IPS DF 19.7 (cell line): ENCODE results near the gene NCOA1.
"Not testable (repeated sequence)": the region's sequence is repeated elsewhere in the genome, so short reads cannot be mapped to it uniquely, and the experiment has no call there.

Experiments
- DNase-seq: peaks from one replicate; pipeline ENCODE4 v3.0.0-alpha.2; 2013; ENCODE audit warnings: low read depth, low spot score

NCOA1 gene

DNA sequence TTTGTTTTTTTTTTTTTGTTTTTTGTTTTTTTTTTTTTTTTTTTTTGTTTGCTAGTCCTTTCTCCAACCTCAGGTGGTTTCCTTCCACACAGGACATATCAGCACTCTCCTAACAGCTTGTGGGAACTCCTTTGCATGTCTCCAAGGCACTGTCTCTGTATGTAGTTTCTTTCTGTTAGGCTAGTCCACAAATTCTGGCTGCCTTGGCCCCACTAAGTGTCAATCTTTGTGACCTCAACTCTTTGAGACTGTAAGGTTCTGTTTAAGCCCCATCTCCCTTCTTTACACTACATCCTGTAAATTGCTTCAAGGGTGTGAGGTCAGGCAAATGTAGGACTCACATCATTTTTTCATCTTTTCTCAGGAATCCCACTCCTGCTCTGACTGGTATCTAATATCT lies 85.1 kb downstream of the NCOA1 start:
- DNase-seq: no peak

- no peak for DNase-seq
These were observed 85.6 kb downstream of the NCOA1 start for GRCh38 chr2:24576617-24577016.

DNA sequence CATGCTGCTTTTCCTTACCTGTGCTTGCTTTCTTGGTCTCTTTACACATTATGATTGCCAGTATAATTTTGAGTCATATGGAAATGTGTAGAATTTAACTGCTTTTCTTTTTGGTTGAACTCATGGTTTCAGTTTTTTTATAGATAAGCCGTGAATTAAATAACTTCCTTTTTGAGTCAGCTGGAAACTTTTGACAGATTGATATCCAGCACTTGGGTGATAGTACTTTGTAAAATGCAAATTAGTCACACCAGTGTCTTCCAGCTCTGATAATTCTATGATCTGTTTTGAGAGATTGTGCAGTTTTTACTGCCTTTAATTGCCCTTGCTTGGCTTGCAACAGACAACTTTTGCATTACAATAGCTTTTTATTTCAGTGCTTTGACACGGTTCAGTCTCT lies 86.4 kb downstream of the NCOA1 start:
- DNase-seq: no peak

DNA sequence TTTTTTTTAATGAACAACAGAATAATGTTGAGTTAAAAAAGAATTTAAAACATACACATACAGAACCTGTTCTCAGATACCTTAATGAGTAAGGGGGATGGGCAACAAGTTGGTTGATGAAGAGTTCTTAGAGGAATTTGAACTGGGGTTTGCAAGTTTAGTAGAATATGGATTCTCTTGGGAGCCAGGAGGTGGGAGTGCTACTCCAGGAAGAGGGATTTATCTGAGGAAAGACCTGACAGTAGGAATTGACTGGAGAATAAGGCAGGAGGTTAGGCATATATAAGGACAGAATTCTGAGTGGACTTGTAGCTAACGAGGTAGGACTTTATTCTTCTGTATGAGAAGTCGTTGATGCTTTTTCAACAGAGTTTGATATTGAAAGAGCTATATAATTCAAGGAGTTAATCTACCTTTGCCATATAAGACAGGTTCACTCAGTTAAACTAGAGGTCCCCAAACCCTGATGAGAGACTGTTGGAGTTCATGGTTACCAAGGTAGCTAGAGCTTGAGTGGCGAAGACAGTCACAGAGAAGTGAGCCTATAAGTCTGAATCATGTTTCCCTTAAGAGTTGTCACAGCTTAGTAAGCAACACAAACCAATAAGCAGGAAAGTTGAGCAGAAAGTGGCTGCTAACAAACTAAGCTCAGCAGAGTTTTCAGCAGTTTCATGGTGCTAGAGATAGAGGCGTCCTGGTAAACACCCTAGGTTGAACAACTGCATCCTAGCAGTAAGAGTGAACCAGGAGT lies 88.2 kb downstream of the NCOA1 start:
- no peak for DNase-seq

DNA sequence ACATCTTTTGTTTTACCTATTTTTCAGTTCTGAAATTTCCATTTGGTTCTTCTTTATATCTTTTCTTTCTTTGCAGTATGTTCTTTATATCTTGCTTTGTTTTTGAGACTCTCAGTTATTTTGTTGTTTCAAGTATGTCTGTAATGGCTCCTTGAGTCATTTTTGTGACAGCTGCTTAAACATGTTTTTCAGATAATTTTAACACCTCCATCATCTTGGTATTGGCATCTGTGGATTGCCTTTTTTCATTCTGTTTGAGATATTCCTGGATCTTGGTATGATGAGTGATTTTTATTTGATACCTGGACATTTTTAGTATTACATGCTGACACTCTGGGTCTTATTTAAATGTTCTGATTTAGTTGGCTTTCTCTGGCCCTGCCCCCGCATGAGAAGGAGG lies 89.5 kb downstream of the NCOA1 start:
- DNase-seq: no peak

GRCh38 chr2:24581971-24582370 lies 90.9 kb downstream of the NCOA1 start:
- not testable (repeated sequence) for DNase-seq

- no peak for DNase-seq
These were observed 95.9 kb downstream of the NCOA1 start for GRCh38 chr2:24586955-24587354.

DNA sequence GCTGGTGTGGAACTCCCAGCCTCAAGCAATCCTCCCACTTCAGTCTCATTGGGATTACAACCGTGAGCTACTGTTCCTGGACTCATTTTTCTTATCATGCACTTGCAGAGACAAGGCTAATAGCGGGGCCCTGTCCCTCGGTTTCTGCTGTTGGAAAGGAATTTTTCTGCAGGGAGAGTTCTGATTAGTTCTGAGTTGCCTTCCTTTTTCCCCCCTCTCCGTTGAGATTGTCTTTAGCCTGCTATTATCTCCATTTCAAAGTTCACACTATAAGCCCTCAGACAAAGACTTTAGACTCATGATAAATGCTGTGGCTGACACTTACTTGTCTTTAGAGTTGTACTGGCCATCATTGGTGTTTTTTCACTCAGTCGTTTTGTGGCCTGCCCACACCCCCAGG lies 97.2 kb downstream of the NCOA1 start:
- DNase-seq: no peak

DNA sequence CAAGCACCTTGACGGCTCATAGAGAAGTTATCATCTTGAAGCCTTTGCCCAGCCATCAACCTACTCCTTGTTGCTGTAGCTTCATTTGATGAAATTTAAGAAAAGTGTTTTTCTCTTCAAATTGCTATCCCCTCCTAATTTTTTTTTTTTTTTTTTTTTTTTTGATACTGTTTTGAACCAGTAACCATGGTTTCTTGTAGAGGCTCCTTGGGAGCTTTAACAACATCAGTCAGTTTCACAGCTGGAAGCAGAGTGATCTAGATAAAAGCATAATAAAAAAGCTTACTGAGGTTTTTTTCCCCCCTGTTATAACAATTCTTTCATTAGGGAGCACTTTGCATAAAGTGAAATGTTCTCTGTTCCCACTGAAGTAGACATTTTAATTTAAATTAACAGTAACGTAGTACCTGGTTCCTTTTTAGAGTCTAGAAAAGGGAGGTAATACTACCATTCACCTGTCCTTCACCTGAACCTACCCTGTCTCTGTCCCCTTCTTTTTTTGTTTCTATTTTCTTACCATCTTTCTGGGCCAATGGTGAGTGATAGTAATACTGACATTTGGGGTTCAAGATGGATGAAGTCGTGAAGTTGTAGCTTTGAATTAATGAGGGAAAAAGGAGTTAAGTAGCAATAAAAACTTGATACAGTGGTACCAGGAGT lies 101.5 kb downstream of the NCOA1 start:
- peak; percentile 17 for DNase-seq

DNA sequence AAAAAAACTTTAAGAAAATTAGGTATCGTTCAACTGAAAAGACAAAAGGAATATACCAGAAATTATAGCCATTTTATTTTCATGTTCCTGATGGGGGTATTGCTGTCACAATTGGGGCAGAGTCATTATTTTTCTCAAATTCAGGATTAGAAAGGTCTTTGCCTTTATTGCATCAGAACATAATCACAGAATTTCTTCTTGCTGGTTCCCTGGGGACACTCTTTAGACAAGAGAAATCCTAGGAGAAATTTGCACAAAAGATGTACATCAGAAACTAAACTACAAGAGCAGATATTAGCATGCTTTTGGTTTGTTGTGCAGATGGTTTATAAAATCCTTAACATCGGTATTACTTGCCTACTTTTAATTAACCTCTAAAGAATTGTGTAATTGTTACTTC lies 103.2 kb downstream of the NCOA1 start:
- DNase-seq: no peak

- DNase-seq: no peak
These were observed 106.3 kb downstream of the NCOA1 start for GRCh38 chr2:24597181-24597870.

DNA sequence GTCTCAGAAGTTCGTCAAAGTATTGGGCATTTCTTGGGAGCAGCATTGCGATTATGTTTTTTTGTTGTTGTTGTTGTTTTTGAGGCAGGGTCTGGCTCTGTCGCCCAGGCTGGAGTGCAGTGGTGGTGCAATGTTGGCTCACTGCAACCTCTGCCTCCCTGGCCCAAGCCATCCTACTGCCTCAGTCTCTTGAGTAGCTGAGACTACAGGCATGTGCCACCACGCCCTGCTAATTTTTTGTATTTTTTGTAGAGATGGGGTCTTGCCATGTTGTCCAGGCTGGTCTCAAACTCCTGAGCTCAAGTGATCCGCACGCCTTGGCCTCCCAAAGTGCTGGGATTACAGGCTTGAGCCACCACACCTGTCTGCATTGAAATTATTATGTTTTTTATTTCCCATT lies 109.1 kb downstream of the NCOA1 start:
- not testable (repeated sequence) for DNase-seq

GRCh38 chr2:24611631-24612030 lies 120.6 kb downstream of the NCOA1 start:
- no peak for DNase-seq

GRCh38 chr2:24613154-24613814 lies 122.2 kb downstream of the NCOA1 start:
- DNase-seq: peak; percentile 69

- no peak for DNase-seq
These were observed 125.6 kb downstream of the NCOA1 start for GRCh38 chr2:24616616-24617015.

- no peak for DNase-seq
These were observed 126.4 kb downstream of the NCOA1 start for GRCh38 chr2:24617424-24617823.

DNA sequence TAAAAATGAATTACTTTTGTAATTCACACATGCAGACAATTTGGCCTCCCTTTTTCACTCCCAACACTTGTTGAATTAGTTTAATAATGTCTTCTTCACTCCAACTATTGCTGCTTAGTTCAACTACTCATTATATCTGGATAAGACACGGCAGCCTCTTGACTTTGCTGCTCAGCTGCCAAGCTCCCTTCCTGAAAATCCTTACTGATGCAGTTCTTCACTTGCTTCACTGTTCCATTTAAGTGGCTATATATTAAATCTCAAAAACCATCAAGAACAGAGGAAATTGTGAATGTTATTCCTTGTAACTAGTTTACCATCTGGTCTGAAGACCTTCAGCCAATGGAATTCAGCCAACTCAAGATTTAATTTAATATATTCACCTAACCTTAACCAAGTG lies 127.1 kb downstream of the NCOA1 start:
- no peak for DNase-seq

GRCh38 chr2:24618680-24619079 lies 127.6 kb downstream of the NCOA1 start:
- no peak for DNase-seq

GRCh38 chr2:24620936-24621335 lies 129.9 kb downstream of the NCOA1 start:
- DNase-seq: no peak

DNA sequence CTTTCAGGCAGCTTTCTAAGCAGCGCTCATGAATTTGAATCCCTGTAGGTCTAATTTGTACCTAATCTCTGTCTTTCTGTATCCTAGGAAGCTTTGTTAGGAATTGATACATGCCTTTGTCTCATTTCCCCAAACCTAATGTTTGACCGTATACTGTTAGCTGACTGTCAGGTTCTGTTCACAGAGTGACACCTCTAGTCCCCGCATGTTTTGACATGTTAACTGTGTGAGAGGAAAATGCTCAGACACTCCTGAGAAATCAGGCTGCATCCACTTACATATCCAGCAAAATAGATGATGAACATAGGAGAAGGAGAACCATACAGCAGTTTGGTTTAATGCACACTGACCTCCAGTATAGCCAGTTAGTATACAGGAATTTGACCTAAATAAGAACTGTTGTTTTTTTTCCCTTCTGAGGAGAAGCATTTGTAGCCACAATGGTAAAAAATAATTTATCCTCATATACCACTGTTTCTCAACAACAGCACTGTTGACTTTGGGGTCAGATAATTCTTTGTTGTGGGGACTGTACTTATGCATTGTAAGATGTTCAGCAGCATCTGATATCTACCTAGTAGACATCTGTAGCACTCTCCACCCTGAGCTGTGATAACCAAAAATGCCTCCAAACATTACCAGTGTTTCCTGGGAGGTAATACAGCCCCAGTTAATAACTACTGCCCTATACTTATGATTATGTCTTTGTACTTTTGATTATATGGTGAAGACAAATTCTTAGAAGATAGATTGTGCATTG lies 130.9 kb downstream of the NCOA1 start:
- no peak for DNase-seq

- DNase-seq: no peak
These were observed 132.5 kb downstream of the NCOA1 start for GRCh38 chr2:24623535-24623934.

DNA sequence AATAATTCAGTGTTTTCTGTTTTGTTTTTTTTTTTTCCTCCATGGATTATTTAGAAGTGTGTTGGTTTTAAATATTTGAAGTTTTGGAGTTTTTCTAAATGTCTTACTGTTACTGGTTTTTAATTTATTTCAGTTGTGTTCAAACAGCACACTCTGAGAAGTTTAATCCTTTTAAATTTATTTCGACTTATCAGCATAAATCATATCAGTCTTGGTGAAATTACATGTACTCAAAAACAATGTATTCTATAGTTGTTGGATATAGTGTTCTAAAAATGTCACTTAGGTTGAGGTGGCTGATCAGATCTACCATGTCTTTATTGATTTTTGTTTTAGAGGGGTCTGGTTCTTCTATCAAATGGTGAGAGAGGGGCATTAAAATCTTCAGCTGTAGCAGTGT lies 134.7 kb downstream of the NCOA1 start:
- DNase-seq: no peak
